CD14-positive monocyte (primary cell): ENCODE measurements around the gene CASP12. TPM values are rescaled to one million over a fixed set of nuclear protein-coding genes. Genes with fewer than 3 reads are reported as not detected.

Experiments
- DNase-seq, 3 donors: peaks; one replicate each; pipeline ENCODE4 v3.0.0-alpha.2; 2011 to 2022
- H2AFZ ChIP-seq: 2 replicates; pipeline ENCODE4 v1.6.0; 2012; ENCODE audit warnings: mild to moderate bottlenecking, low read depth, low read length, inconsistent platforms; ENCODE audit not compliant: insufficient read depth, poor library complexity, severe bottlenecking
- H3K27ac ChIP-seq, 2 donors: 1 replicate in 1 of 2; 2 replicates in 1 of 2; pipeline ENCODE4 v1.5.1; 2012 to 2013; ENCODE audit warnings: low read length in 2 of 2, control low read depth in 1 of 2, inconsistent platforms in 1 of 2, low read depth in 1 of 2, mild to moderate bottlenecking in 1 of 2
- H3K27me3 ChIP-seq, 2 donors: one replicate each; pipeline versions ENCODE4 v1.6.0 to v1.6.1; 2011 to 2013; ENCODE audit warnings: low read length in 2 of 2; ENCODE audit not compliant: control insufficient read depth in 2 of 2, insufficient read depth in 2 of 2
- H3K36me3 ChIP-seq, 2 donors: replicated peaks in 1 of 2; 1 replicate in 1 of 2; 2 replicates in 1 of 2; pipeline versions ENCODE4 v1.5.1 to v1.6.1; 2012 to 2013; ENCODE audit warnings: low read length in 2 of 2, control low read depth in 1 of 2, inconsistent platforms in 1 of 2, mild to moderate bottlenecking in 1 of 2; ENCODE audit not compliant: insufficient read depth in 2 of 2, control insufficient read depth in 1 of 2
- H3K4me1 ChIP-seq, 2 donors: 1 replicate in 1 of 2; 2 replicates in 1 of 2; pipeline versions ENCODE4 v1.5.1 to v1.6.1; 2012 to 2013; ENCODE audit warnings: low read length in 2 of 2, control low read depth in 1 of 2, inconsistent platforms in 1 of 2, mild to moderate bottlenecking in 1 of 2, moderate library complexity in 1 of 2; ENCODE audit not compliant: insufficient read depth in 2 of 2, control insufficient read depth in 1 of 2
- H3K4me2 ChIP-seq: replicated peaks from 2 replicates; pipeline ENCODE3; 2012; ENCODE audit warnings: low read length, moderate library complexity, mild to moderate bottlenecking; ENCODE audit not compliant: poor library complexity, severe bottlenecking; ENCODE audit errors: extremely low read depth
- H3K4me3 ChIP-seq, 3 experiments: fragments of 200-600 bp in 1 of 3; sonication (generic) in 1 of 3; replicated peaks in 1 of 3; 1 replicate in 2 of 3; 2 replicates in 1 of 3; pipeline ENCODE4 v1.5.1; 2011 to 2013; ENCODE audit warnings: low read length in 3 of 3, mild to moderate bottlenecking in 3 of 3, control low read depth in 2 of 3, low read depth in 2 of 3, inconsistent platforms in 1 of 3, moderate library complexity in 1 of 3
- H3K79me2 ChIP-seq: 2 replicates; pipeline ENCODE4 v1.6.0; 2012; ENCODE audit warnings: mild to moderate bottlenecking, control low read depth, inconsistent platforms, low read length, moderate library complexity; ENCODE audit not compliant: insufficient read depth
- H3K9ac ChIP-seq: 2 replicates; pipeline ENCODE4 v1.6.0; 2017; ENCODE audit warnings: low read length, mild to moderate bottlenecking; ENCODE audit not compliant: insufficient read depth, poor library complexity, severe bottlenecking
- H3K9me3 ChIP-seq, 2 donors: replicated peaks in 1 of 2; 1 replicate in 1 of 2; 2 replicates in 1 of 2; pipeline versions ENCODE4 v1.5.1 to v1.6.1; 2012 to 2013; ENCODE audit warnings: low read length in 2 of 2, control low read depth in 1 of 2; ENCODE audit not compliant: control insufficient read depth in 1 of 2, insufficient read depth in 1 of 2
- H4K20me1 ChIP-seq: 2 replicates; pipeline ENCODE4 v1.6.0; 2012; ENCODE audit warnings: mild to moderate bottlenecking, low read length, control low read depth, moderate library complexity; ENCODE audit not compliant: insufficient read depth
- H3K27ac Mint-ChIP-seq, 7 donors: one replicate each; pipeline ENCODE4 v1.8.0; 2020; ENCODE audit warnings: mild to moderate bottlenecking in 7 of 7, mixed read lengths in 7 of 7, moderate library complexity in 6 of 7, inconsistent platforms in 2 of 7
- H3K27me3 Mint-ChIP-seq, 3 donors: one replicate each; pipeline ENCODE4 v1.8.0; 2021 to 2022; ENCODE audit warnings: low read depth in 3 of 3, mild to moderate bottlenecking in 3 of 3, mixed read lengths in 3 of 3, moderate library complexity in 3 of 3, inconsistent platforms in 1 of 3
- H3K36me3 Mint-ChIP-seq, 2 donors: one replicate each; pipeline ENCODE4 v1.8.0; 2020; ENCODE audit warnings: mixed read lengths in 2 of 2, inconsistent platforms in 1 of 2, mild to moderate bottlenecking in 1 of 2
- H3K4me1 Mint-ChIP-seq: one replicate; pipeline ENCODE4 v1.8.0; 2020; ENCODE audit warnings: mild to moderate bottlenecking, mixed read lengths
- H3K4me3 Mint-ChIP-seq, 2 donors: one replicate each; pipeline ENCODE4 v1.8.0; 2020; ENCODE audit warnings: mild to moderate bottlenecking in 2 of 2, mixed read lengths in 2 of 2, moderate library complexity in 1 of 2
- H3K9me3 Mint-ChIP-seq, 7 donors: one replicate each; pipeline ENCODE4 v1.8.0; 2020 to 2022; ENCODE audit warnings: mixed read lengths in 7 of 7, mild to moderate bottlenecking in 6 of 7, moderate library complexity in 6 of 7, inconsistent platforms in 2 of 7
- WGBS: methylation state at CpG from one replicate; pipeline ENCODE4 v1.1.5; 2013; ENCODE audit warnings: missing lambda C conversion rate; ENCODE audit not compliant: insufficient coverage; 5-methylcytosine and 5-hydroxymethylcytosine counted together
- intact Hi-C, 2 donors: fragments of 100-400 bp; cut with micrococcal nuclease; formaldehyde crosslinking; loops; one replicate each; pipeline versions ENCODE4 v1.15.0 to v1.15.1; 2023
- polyA plus RNA-seq, 3 donors: library from polyadenylated mRNA; depleted of rRNA in 1 of 3; unstranded in 2 of 3; stranded (reverse) in 1 of 3; fragments of 300-500 nt in 2 of 3; fragments of >200 nt in 1 of 3; fragmentation: Illumina TruSeq in 2 of 3; gene quantifications; 1 replicate in 2 of 3; 2 replicates in 1 of 3; pipeline ENCODE4 v1.2.3, GENCODE V29; 2012 to 2021
- TF ChIP-seq, protein P1 (sequence below): fragments of 200-600 bp; IDR thresholded peaks from one replicate; pipeline ENCODE4 v1.8.0; 2022; ENCODE audit warnings: antibody characterized with exemption, mild to moderate bottlenecking

Gene CASP12
- polyA plus RNA-seq, 3 donors = not detected

DNA sequence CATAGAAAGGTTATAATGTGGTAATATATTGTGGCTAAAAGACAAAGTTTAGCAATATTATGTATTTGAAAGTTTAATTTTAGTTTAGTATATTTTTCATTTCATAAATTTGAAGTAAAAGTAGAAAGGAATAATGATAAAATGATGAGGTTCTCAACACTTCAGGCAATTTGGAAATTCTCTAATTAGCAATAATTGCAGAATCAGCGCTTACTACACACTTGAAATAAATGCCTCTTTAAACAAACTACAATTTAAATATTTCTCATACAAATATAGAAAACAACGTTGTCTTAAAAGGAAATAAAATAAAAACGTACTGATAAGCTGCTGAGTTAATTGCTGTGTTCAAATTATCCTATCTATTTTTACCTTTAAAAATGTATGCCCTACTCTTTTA lies 25.9 kb downstream of the CASP12 start:
- H3K4me3 Mint-ChIP-seq = no peak overlapping the region
- peaks cover 0 to 4% (median 3%) of the 10 kb centered on the region in 7 donors for H3K9me3 Mint-ChIP-seq
- intact Hi-C loops = no loop called here
- no peak overlapping the region for H2AFZ ChIP-seq
- no peak overlapping the region for H3K9ac ChIP-seq
- H4K20me1 ChIP-seq = no peaks in the 10 kb centered on the region
- H3K27ac ChIP-seq = no peak overlapping the region
- H3K4me3 ChIP-seq = no peak overlapping the region
- no peaks in the 10 kb centered on the region for H3K79me2 ChIP-seq
- H3K4me1 Mint-ChIP-seq = peaks cover 12% of the 10 kb centered on the region
- TF ChIP-seq, protein P1, sequence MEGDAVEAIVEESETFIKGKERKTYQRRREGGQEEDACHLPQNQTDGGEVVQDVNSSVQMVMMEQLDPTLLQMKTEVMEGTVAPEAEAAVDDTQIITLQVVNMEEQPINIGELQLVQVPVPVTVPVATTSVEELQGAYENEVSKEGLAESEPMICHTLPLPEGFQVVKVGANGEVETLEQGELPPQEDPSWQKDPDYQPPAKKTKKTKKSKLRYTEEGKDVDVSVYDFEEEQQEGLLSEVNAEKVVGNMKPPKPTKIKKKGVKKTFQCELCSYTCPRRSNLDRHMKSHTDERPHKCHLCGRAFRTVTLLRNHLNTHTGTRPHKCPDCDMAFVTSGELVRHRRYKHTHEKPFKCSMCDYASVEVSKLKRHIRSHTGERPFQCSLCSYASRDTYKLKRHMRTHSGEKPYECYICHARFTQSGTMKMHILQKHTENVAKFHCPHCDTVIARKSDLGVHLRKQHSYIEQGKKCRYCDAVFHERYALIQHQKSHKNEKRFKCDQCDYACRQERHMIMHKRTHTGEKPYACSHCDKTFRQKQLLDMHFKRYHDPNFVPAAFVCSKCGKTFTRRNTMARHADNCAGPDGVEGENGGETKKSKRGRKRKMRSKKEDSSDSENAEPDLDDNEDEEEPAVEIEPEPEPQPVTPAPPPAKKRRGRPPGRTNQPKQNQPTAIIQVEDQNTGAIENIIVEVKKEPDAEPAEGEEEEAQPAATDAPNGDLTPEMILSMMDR = no peak
- no peak overlapping the region for H3K4me2 ChIP-seq
- no peak overlapping the region for H3K27ac Mint-ChIP-seq
- H3K36me3 ChIP-seq = no peaks in the 10 kb centered on the region
- peaks cover 0 to 3% of the 10 kb centered on the region in 2 donors for H3K9me3 ChIP-seq
- whole genome bisulfite sequencing = no CpG with 5 or more reads among the region's 3 CpGs
- no peaks in the 10 kb centered on the region for H3K36me3 Mint-ChIP-seq
- H3K4me1 ChIP-seq = peaks cover 6 to 8% of the 10 kb centered on the region in 2 donors
- no peak for DNase-seq
- no peaks in the 10 kb centered on the region for H3K27me3 Mint-ChIP-seq
- no peaks in the 10 kb centered on the region for H3K27me3 ChIP-seq

DNA sequence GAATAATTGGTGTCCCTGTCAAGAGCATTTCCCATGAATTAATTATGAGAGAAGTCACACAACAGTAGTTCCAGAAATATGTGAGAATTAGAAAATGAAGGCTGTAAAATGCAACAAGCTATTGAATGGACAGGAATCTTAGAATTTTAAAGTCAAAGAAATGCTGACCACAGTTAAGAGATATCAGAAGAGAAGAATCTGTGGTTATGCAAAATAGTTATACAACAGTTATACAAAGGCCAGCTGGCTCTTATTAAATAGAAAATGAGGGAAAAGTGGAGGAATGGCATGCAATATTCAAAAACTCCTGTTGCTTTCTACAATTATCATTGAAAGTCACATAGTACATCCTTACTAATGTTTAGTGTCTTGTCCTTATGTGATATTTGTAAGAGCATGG lies 27.4 kb downstream of the CASP12 start:
- Mint-ChIP-seq H3K27ac (no peak overlapping the region), H3K9me3 (peaks cover 0 to 3% (median 3%) of the 10 kb centered on the region in 7 donors), H3K36me3 (no peaks in the 10 kb centered on the region), H3K4me3 (no peak overlapping the region), H3K27me3 (no peaks in the 10 kb centered on the region), H3K4me1 (no peaks in the 10 kb centered on the region)
- H3K79me2 ChIP-seq = no peaks in the 10 kb centered on the region
- no peaks in the 10 kb centered on the region for H3K36me3 ChIP-seq
- TF ChIP-seq, protein P1 = no peak
- no peaks in the 10 kb centered on the region for H4K20me1 ChIP-seq
- intact Hi-C loops = no loop called here
- no peaks in the 10 kb centered on the region for H3K4me1 ChIP-seq
- H3K27ac ChIP-seq = no peak overlapping the region
- no peak overlapping the region for H3K4me3 ChIP-seq
- no peak overlapping the region for H2AFZ ChIP-seq
- no peaks in the 10 kb centered on the region for H3K27me3 ChIP-seq
- DNase-seq = no peak
- H3K4me2 ChIP-seq = no peak overlapping the region
- H3K9me3 ChIP-seq = peaks cover 0 to 3% of the 10 kb centered on the region in 2 donors
- H3K9ac ChIP-seq = no peak overlapping the region
